ENCODE data around the gene TGFBR2. TPM values are rescaled to one million over a fixed set of nuclear protein-coding genes. Genes with fewer than 3 reads are reported as not detected.
A peak's percentile ranks its signal among the peaks of the same experiment; 100 is the strongest.

Gene TGFBR2
- polyA plus RNA-seq, 3 donors = 46.6 to 60.3 (median 57.0) TPM

DNA sequence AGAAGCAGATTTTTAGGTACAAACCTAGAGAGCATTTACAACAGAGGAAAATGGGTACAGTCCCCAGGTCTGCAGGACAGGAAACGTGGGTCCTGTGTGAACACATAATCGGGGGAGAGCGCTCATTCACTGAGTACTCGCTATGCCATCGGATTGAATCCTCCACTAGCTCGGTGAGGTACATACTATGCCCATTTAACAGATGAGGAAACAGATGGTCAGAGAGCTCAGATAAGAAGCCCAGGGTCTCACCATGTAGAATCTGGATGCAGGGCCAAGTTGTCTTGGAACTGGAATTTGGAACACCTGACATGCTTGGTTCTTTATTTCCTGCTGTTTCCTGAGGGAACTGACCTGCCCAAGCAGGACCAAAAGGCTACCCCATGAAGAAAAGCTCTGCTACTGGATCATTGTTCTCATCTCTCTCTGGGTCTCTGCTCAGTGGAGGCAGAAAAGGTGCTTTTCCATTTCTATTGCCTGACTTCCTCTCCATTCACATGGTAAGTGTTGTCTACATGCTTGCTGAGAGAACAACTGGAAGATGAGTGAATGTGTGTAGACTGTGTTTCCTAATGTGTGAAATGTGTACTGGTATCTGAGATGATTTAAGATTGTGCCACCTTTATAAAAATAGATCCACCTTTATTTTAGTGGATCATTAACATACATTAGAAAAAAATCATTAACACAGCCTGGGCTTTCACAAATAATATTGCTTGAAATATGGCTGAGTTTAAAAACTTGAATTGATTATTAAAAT, 89.1 kb downstream of the TGFBR2 start:
- peaks cover 17% of the 10 kb centered on the region for H3K4me1 Mint-ChIP-seq
- Histone ChIP-seq H2AFZ (ENCODE audit: insufficient read depth, low read depth, low read length, poor library complexity, severe bottlenecking) (no peak overlapping the region), H3K27me3 (ENCODE audit: control insufficient read depth in 2 of 2, insufficient read depth in 2 of 2, low read length in 2 of 2) (no peaks in the 10 kb centered on the region), H3K4me2 (replicated peaks; ENCODE audit: extremely low read depth, low read length, poor library complexity, severe bottlenecking) (no peak overlapping the region), H3K36me3 (replicated peaks in 1 of 2; ENCODE audit: control insufficient read depth in 1 of 2, insufficient read depth in 2 of 2, low read length in 2 of 2) (peaks cover 56 to 86% of the 10 kb centered on the region in 2 donors), H4K20me1 (ENCODE audit: insufficient read depth, low read length) (peaks cover 84% of the 10 kb centered on the region), H3K9me3 (replicated peaks in 1 of 2; ENCODE audit: control insufficient read depth in 1 of 2, insufficient read depth in 1 of 2, low read length in 2 of 2) (no peaks in the 10 kb centered on the region), H3K4me1 (ENCODE audit: control insufficient read depth in 1 of 2, insufficient read depth in 2 of 2, low read length in 2 of 2) (no peaks in the 10 kb centered on the region), H3K79me2 (ENCODE audit: insufficient read depth, low read length) (no peaks in the 10 kb centered on the region), H3K9ac (ENCODE audit: insufficient read depth, low read length, poor library complexity, severe bottlenecking) (no peak overlapping the region), H3K4me3 (replicated peaks in 1 of 3; ENCODE audit: low read depth in 2 of 3, low read length in 3 of 3) (no peak overlapping the region), H3K27ac (ENCODE audit: low read depth in 1 of 2, low read length in 2 of 2) (no peak overlapping the region)
- H3K27ac Mint-ChIP-seq = peak overlapping the region in 1 of 7 donors; percentile 11
- DNase-seq = no peak
- no peaks in the 10 kb centered on the region for H3K27me3 Mint-ChIP-seq (ENCODE audit: low read depth in 3 of 3)
- no peak overlapping the region for H3K4me3 Mint-ChIP-seq
- no peaks in the 10 kb centered on the region for H3K9me3 Mint-ChIP-seq
- intact Hi-C loops (cut with micrococcal nuclease) = loop anchor here (10.0 kb wide), 1 partner anchor 681 kb away; no protein-coding TSS in a partner anchor
- peaks cover 71 to 78% of the 10 kb centered on the region in 2 donors for H3K36me3 Mint-ChIP-seq
- TF ChIP-seq, protein P1, sequence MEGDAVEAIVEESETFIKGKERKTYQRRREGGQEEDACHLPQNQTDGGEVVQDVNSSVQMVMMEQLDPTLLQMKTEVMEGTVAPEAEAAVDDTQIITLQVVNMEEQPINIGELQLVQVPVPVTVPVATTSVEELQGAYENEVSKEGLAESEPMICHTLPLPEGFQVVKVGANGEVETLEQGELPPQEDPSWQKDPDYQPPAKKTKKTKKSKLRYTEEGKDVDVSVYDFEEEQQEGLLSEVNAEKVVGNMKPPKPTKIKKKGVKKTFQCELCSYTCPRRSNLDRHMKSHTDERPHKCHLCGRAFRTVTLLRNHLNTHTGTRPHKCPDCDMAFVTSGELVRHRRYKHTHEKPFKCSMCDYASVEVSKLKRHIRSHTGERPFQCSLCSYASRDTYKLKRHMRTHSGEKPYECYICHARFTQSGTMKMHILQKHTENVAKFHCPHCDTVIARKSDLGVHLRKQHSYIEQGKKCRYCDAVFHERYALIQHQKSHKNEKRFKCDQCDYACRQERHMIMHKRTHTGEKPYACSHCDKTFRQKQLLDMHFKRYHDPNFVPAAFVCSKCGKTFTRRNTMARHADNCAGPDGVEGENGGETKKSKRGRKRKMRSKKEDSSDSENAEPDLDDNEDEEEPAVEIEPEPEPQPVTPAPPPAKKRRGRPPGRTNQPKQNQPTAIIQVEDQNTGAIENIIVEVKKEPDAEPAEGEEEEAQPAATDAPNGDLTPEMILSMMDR (IDR thresholded peaks at IDR 0.05) = no peak
- WGBS (ENCODE audit: insufficient coverage) = 96% methylated on average over 6 of the region's 6 CpGs

DNA sequence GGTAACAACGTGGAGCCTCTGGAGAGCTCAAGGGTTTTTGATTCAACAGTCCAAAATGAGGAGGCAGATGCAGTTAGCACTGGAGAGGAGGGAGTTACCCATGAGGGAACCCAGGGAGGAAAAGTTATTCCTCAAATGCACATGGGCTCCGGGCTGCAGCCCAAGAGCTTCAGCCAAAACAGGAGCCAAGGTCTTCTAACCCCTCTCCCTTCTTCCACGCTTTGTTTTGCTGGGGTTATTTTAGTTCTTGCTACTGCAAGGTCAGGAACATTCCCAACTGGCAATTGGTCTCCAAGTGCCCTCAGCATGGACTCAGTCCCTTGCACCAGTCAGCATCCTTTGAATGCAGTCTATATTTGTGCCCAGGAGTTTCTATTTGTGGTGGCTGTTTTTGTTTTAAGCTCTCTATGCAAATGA, 90.0 kb downstream of the TGFBR2 start:
- no peak for DNase-seq
- Histone ChIP-seq H4K20me1 (ENCODE audit: insufficient read depth, low read length) (peaks cover 74% of the 10 kb centered on the region), H2AFZ (ENCODE audit: insufficient read depth, low read depth, low read length, poor library complexity, severe bottlenecking) (no peak overlapping the region), H3K9me3 (replicated peaks in 1 of 2; ENCODE audit: control insufficient read depth in 1 of 2, insufficient read depth in 1 of 2, low read length in 2 of 2) (no peaks in the 10 kb centered on the region), H3K27ac (ENCODE audit: low read depth in 1 of 2, low read length in 2 of 2) (peak overlapping the region in 1 of 2 donors; percentile 1), H3K79me2 (ENCODE audit: insufficient read depth, low read length) (no peaks in the 10 kb centered on the region), H3K36me3 (replicated peaks in 1 of 2; ENCODE audit: control insufficient read depth in 1 of 2, insufficient read depth in 2 of 2, low read length in 2 of 2) (peaks cover 46 to 76% of the 10 kb centered on the region in 2 donors), H3K9ac (ENCODE audit: insufficient read depth, low read length, poor library complexity, severe bottlenecking) (no peak overlapping the region), H3K4me2 (replicated peaks; ENCODE audit: extremely low read depth, low read length, poor library complexity, severe bottlenecking) (no peak overlapping the region), H3K27me3 (ENCODE audit: control insufficient read depth in 2 of 2, insufficient read depth in 2 of 2, low read length in 2 of 2) (no peaks in the 10 kb centered on the region), H3K4me1 (ENCODE audit: control insufficient read depth in 1 of 2, insufficient read depth in 2 of 2, low read length in 2 of 2) (no peaks in the 10 kb centered on the region), H3K4me3 (replicated peaks in 1 of 3; ENCODE audit: low read depth in 2 of 3, low read length in 3 of 3) (no peak overlapping the region)
- Mint-ChIP-seq H3K9me3 (no peaks in the 10 kb centered on the region), H3K4me3 (no peak overlapping the region), H3K4me1 (peaks cover 10% of the 10 kb centered on the region), H3K36me3 (peaks cover 61 to 68% of the 10 kb centered on the region in 2 donors), H3K27me3 (ENCODE audit: low read depth in 3 of 3) (no peaks in the 10 kb centered on the region), H3K27ac (peak overlapping the region in 1 of 7 donors; percentile 75)
- TF ChIP-seq, protein P1 (IDR thresholded peaks at IDR 0.05) = no peak
- WGBS (ENCODE audit: insufficient coverage) = no CpG with 5 or more reads among the region's 3 CpGs
- intact Hi-C loops (cut with micrococcal nuclease) = loop anchor here (10.0 kb wide), 1 partner anchor 682 kb away; no protein-coding TSS in a partner anchor

Data from CD14-positive monocyte (primary cell).